Chondrocyte (in vitro differentiated cells): ENCODE data around the gene DCN. TPM values are rescaled to one million over a fixed set of nuclear protein-coding genes. Genes with fewer than 3 reads are reported as not detected.

Source experiments
- DNase-seq: peaks from one replicate; pipeline ENCODE4 v3.0.0; 2021; ENCODE audit warnings: mixed read lengths, low spot score
- H3K27ac Mint-ChIP-seq: one replicate; pipeline ENCODE4 v1.8.0; 2021; ENCODE audit warnings: mild to moderate bottlenecking, moderate library complexity, mixed read lengths; ENCODE audit not compliant: unreplicated experiment
- H3K27me3 Mint-ChIP-seq: 2 replicates; pipeline ENCODE4 v1.8.0; 2021; ENCODE audit warnings: low read depth, mixed read lengths
- H3K36me3 Mint-ChIP-seq: 2 replicates; pipeline ENCODE4 v1.8.0; 2021; ENCODE audit warnings: low read depth, mixed read lengths
- H3K4me1 Mint-ChIP-seq: 2 replicates; pipeline ENCODE4 v1.8.0; 2021; ENCODE audit warnings: low read depth, mild to moderate bottlenecking, mixed read lengths
- H3K4me3 Mint-ChIP-seq: one replicate; pipeline ENCODE4 v1.8.0; 2021; ENCODE audit warnings: mild to moderate bottlenecking, moderate library complexity, mixed read lengths; ENCODE audit not compliant: unreplicated experiment
- H3K9me3 Mint-ChIP-seq: 2 replicates; pipeline ENCODE4 v1.8.0; 2021; ENCODE audit warnings: low read depth, mixed read lengths
- CTCF ChIP-seq: fragments of 200-600 bp; sonication (generic); IDR thresholded peaks from 2 replicates; pipeline ENCODE4 v1.5.0; 2021; ENCODE audit warnings: antibody characterized with exemption, mild to moderate bottlenecking, moderate library complexity
- total RNA-seq: library from RNA; stranded (reverse); gene quantifications from 3 replicates; pipeline ENCODE4 v1.2.1, GENCODE V29; 2021

Gene DCN
- total RNA-seq, 1 donor from 2014 or later = 723 TPM

- Mint-ChIP-seq H3K36me3 (peaks cover 13% of the 10 kb centered on the region), H3K27me3 (no peaks in the 10 kb centered on the region), H3K9me3 (peaks cover 1% of the 10 kb centered on the region), H3K4me1 (peaks cover 48% of the 10 kb centered on the region), H3K4me3 (peak within 1 kb of the TSS; percentile 76), H3K27ac (peak within 1 kb of the TSS; percentile 91)
- no peak for DNase-seq
- TF ChIP-seq CTCF = no peak
Observed at GRCh38 chr12:91111366-91112325, 71.0 kb downstream of the DCN start, which contains the start of gene LUM. Gene LUM, minus strand, starts transcription at chr12:91111494. Its CDS starts 2,515 bp downstream, at chr12:91108979.

GRCh38 chr12:91110311-91110924 lies 72.2 kb downstream of the DCN start:
- no peak for TF ChIP-seq CTCF
- Mint-ChIP-seq H3K4me3 (peak overlapping the region; percentile 76), H3K36me3 (peaks cover 17% of the 10 kb centered on the region), H3K9me3 (peaks cover 4% of the 10 kb centered on the region), H3K4me1 (peaks cover 60% of the 10 kb centered on the region), H3K27me3 (no peaks in the 10 kb centered on the region), H3K27ac (peak overlapping the region; percentile 91)
- no peak for DNase-seq

GRCh38 chr12:91109581-91110310 lies 72.9 kb downstream of the DCN start:
- Mint-ChIP-seq H3K9me3 (peaks cover 4% of the 10 kb centered on the region), H3K27ac (peak overlapping the region; percentile 91), H3K27me3 (no peaks in the 10 kb centered on the region), H3K4me1 (peaks cover 63% of the 10 kb centered on the region), H3K36me3 (peaks cover 17% of the 10 kb centered on the region), H3K4me3 (peak overlapping the region; percentile 76)
- TF ChIP-seq CTCF = no peak
- no peak for DNase-seq

GRCh38 chr12:91109148-91109564 lies 73.5 kb downstream of the DCN start:
- Mint-ChIP-seq H3K36me3 (peaks cover 18% of the 10 kb centered on the region), H3K27me3 (no peaks in the 10 kb centered on the region), H3K4me1 (peaks cover 64% of the 10 kb centered on the region), H3K4me3 (peak overlapping the region; percentile 63), H3K27ac (peak overlapping the region; percentile 91), H3K9me3 (peaks cover 4% of the 10 kb centered on the region)
- peak; percentile 98 for TF ChIP-seq CTCF
- DNase-seq = no peak
